GM13977 (cell line): ENCODE data around the gene C1orf56.

Experiments used
- DNase-seq: peaks from one replicate; pipeline ENCODE4 v3.0.0; 2012; ENCODE audit warnings: low spot score
- CTCF ChIP-seq: IDR thresholded peaks from 2 replicates; pipeline ENCODE4 v1.5.1; 2012; ENCODE audit warnings: mild to moderate bottlenecking, control low read depth; ENCODE audit not compliant: insufficient read depth; ENCODE audit errors: extremely low read depth, missing control alignments
- in situ Hi-C: fragments of 300-500 bp; cut with MboI; formaldehyde crosslinking; loops from one replicate; pipeline ENCODE4 v1.12.0; 2022; ENCODE audit warnings: low sequenced_read_pairs, low pct_unique_long_range_greater_than_20kb, mixed read lengths, inconsistent platforms; ENCODE audit not compliant: unreplicated experiment

Gene C1orf56

GRCh38 chr1:151098126-151098525 lies 50.6 kb downstream of the C1orf56 start:
- TF ChIP-seq CTCF = no peak
- in situ Hi-C loops = no loop called here
- no peak for DNase-seq
